ENCODE data around the gene NDUFS6.

The NDUFS6 gene

GRCh38 chr5:1768283-1769000 lies 32.8 kb upstream of the NDUFS6 start:
- H3K4me2 ChIP-seq (ENCODE audit: low read length): no peak overlapping the region
- no peaks in the 10 kb centered on the region for H3K79me2 ChIP-seq (ENCODE audit: insufficient read depth, low read length)
- TF ChIP-seq, protein P1, sequence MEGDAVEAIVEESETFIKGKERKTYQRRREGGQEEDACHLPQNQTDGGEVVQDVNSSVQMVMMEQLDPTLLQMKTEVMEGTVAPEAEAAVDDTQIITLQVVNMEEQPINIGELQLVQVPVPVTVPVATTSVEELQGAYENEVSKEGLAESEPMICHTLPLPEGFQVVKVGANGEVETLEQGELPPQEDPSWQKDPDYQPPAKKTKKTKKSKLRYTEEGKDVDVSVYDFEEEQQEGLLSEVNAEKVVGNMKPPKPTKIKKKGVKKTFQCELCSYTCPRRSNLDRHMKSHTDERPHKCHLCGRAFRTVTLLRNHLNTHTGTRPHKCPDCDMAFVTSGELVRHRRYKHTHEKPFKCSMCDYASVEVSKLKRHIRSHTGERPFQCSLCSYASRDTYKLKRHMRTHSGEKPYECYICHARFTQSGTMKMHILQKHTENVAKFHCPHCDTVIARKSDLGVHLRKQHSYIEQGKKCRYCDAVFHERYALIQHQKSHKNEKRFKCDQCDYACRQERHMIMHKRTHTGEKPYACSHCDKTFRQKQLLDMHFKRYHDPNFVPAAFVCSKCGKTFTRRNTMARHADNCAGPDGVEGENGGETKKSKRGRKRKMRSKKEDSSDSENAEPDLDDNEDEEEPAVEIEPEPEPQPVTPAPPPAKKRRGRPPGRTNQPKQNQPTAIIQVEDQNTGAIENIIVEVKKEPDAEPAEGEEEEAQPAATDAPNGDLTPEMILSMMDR (IDR thresholded peaks at IDR 0.05; ENCODE audit: low read length): no peak
- TF ChIP-seq EZH2 (IDR thresholded peaks at IDR 0.05; ENCODE audit: borderline replicate concordance, low read length): no peak
- H3K4me1 ChIP-seq (ENCODE audit: insufficient read depth, low read length, severe bottlenecking): peaks cover 11% of the 10 kb centered on the region
- H2AFZ ChIP-seq (ENCODE audit: low read length): no peak overlapping the region
- H3K27ac ChIP-seq (ENCODE audit: low read depth, low read length, poor library complexity, severe bottlenecking): no peak overlapping the region
- no peaks in the 10 kb centered on the region for H3K9me2 ChIP-seq (ENCODE audit: low read depth, low read length)
- no peaks in the 10 kb centered on the region for H4K20me1 ChIP-seq (ENCODE audit: insufficient read depth, low read length)
- no peaks in the 10 kb centered on the region for H3F3A ChIP-seq (ENCODE audit: insufficient read depth, low read length)
- no peaks in the 10 kb centered on the region for H3K9me3 ChIP-seq (ENCODE audit: low read length)
- H3K36me3 ChIP-seq (ENCODE audit: insufficient read depth, low read length): no peaks in the 10 kb centered on the region; the same call in 1 of the 2 replicates
- no peak overlapping the region for H3K9ac ChIP-seq (ENCODE audit: low read length)
- no peak overlapping the region for H3K4me3 ChIP-seq (ENCODE audit: low read depth, low read length, poor library complexity, severe bottlenecking)
- H3K27me3 ChIP-seq (ENCODE audit: insufficient read depth, low read length): peaks cover 16% of the 10 kb centered on the region; the same call in 1 of the 2 replicates

GRCh38 chr5:1769017-1769640 lies 32.1 kb upstream of the NDUFS6 start:
- H3K9me2 ChIP-seq (ENCODE audit: low read depth, low read length): no peaks in the 10 kb centered on the region
- no peaks in the 10 kb centered on the region for H4K20me1 ChIP-seq (ENCODE audit: insufficient read depth, low read length)
- H3K4me2 ChIP-seq (ENCODE audit: low read length): no peak overlapping the region
- H3K4me1 ChIP-seq (ENCODE audit: insufficient read depth, low read length, severe bottlenecking): peaks cover 11% of the 10 kb centered on the region
- H3K36me3 ChIP-seq (ENCODE audit: insufficient read depth, low read length): no peaks in the 10 kb centered on the region; the same call in 1 of the 2 replicates
- H3F3A ChIP-seq (ENCODE audit: insufficient read depth, low read length): no peaks in the 10 kb centered on the region
- H3K27me3 ChIP-seq (ENCODE audit: insufficient read depth, low read length): peaks cover 16% of the 10 kb centered on the region; the same call in 1 of the 2 replicates
- no peak overlapping the region for H3K9ac ChIP-seq (ENCODE audit: low read length)
- H3K9me3 ChIP-seq (ENCODE audit: low read length): no peaks in the 10 kb centered on the region
- no peaks in the 10 kb centered on the region for H3K79me2 ChIP-seq (ENCODE audit: insufficient read depth, low read length)
- TF ChIP-seq, protein P1 (IDR thresholded peaks at IDR 0.05; ENCODE audit: low read length): no peak
- no peak for TF ChIP-seq EZH2 (IDR thresholded peaks at IDR 0.05; ENCODE audit: borderline replicate concordance, low read length)
- H3K4me3 ChIP-seq (ENCODE audit: low read depth, low read length, poor library complexity, severe bottlenecking): no peak overlapping the region
- H2AFZ ChIP-seq (ENCODE audit: low read length): no peak overlapping the region
- no peak overlapping the region for H3K27ac ChIP-seq (ENCODE audit: low read depth, low read length, poor library complexity, severe bottlenecking)

GRCh38 chr5:1769752-1770442 lies 31.3 kb upstream of the NDUFS6 start:
- peaks cover 16% of the 10 kb centered on the region; the same call in 1 of the 2 replicates for H3K27me3 ChIP-seq (ENCODE audit: insufficient read depth, low read length)
- H3K9me2 ChIP-seq (ENCODE audit: low read depth, low read length): no peaks in the 10 kb centered on the region
- no peaks in the 10 kb centered on the region for H4K20me1 ChIP-seq (ENCODE audit: insufficient read depth, low read length)
- no peaks in the 10 kb centered on the region; the same call in 1 of the 2 replicates for H3K36me3 ChIP-seq (ENCODE audit: insufficient read depth, low read length)
- no peaks in the 10 kb centered on the region for H3K9me3 ChIP-seq (ENCODE audit: low read length)
- no peak overlapping the region for H3K27ac ChIP-seq (ENCODE audit: low read depth, low read length, poor library complexity, severe bottlenecking)
- peaks cover 6% of the 10 kb centered on the region for H3K4me1 ChIP-seq (ENCODE audit: insufficient read depth, low read length, severe bottlenecking)
- no peaks in the 10 kb centered on the region for H3F3A ChIP-seq (ENCODE audit: insufficient read depth, low read length)
- H3K9ac ChIP-seq (ENCODE audit: low read length): no peak overlapping the region
- H2AFZ ChIP-seq (ENCODE audit: low read length): no peak overlapping the region
- TF ChIP-seq, protein P1 (IDR thresholded peaks at IDR 0.05; ENCODE audit: low read length): no peak
- TF ChIP-seq EZH2 (IDR thresholded peaks at IDR 0.05; ENCODE audit: borderline replicate concordance, low read length): no peak
- no peak overlapping the region for H3K4me3 ChIP-seq (ENCODE audit: low read depth, low read length, poor library complexity, severe bottlenecking)
- H3K79me2 ChIP-seq (ENCODE audit: insufficient read depth, low read length): no peaks in the 10 kb centered on the region
- no peak overlapping the region for H3K4me2 ChIP-seq (ENCODE audit: low read length)
